ENCODE measurements around the gene RBM47.
A peak's percentile ranks its signal among the peaks of the same experiment; 100 is the strongest.

- TF ChIP-seq POLR2A (IDR thresholded peaks at IDR 0.05) = peak; percentile 49 to 66
- TF ChIP-seq, protein P1, sequence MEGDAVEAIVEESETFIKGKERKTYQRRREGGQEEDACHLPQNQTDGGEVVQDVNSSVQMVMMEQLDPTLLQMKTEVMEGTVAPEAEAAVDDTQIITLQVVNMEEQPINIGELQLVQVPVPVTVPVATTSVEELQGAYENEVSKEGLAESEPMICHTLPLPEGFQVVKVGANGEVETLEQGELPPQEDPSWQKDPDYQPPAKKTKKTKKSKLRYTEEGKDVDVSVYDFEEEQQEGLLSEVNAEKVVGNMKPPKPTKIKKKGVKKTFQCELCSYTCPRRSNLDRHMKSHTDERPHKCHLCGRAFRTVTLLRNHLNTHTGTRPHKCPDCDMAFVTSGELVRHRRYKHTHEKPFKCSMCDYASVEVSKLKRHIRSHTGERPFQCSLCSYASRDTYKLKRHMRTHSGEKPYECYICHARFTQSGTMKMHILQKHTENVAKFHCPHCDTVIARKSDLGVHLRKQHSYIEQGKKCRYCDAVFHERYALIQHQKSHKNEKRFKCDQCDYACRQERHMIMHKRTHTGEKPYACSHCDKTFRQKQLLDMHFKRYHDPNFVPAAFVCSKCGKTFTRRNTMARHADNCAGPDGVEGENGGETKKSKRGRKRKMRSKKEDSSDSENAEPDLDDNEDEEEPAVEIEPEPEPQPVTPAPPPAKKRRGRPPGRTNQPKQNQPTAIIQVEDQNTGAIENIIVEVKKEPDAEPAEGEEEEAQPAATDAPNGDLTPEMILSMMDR (IDR thresholded peaks at IDR 0.05) = peak in 3 of 6 experiments; percentile 12 to 39 (median 26)
Observed at GRCh38 chr4:40629401-40630334, at the start of gene RBM47.

Measured in Peyer's patch (tissue), 4 donors.